C4-2B (cell line): Measurements from ENCODE around the gene SMARCB1.

Experiments used
- H3K27ac ChIP-seq: fragments of 450-650 bp; 2 replicates; pipeline ENCODE4 v1.5.1; 2017
- ZFX ChIP-seq: fragments of 450-650 bp; IDR thresholded peaks from 2 replicates; pipeline ENCODE4 v1.6.1; 2017
- TF ChIP-seq, protein P1 (sequence below): fragments of 450-650 bp; conservative IDR thresholded peaks from 2 replicates; pipeline ENCODE4 v1.5.1; 2017; ENCODE audit warnings: mild to moderate bottlenecking

Gene SMARCB1

DNA sequence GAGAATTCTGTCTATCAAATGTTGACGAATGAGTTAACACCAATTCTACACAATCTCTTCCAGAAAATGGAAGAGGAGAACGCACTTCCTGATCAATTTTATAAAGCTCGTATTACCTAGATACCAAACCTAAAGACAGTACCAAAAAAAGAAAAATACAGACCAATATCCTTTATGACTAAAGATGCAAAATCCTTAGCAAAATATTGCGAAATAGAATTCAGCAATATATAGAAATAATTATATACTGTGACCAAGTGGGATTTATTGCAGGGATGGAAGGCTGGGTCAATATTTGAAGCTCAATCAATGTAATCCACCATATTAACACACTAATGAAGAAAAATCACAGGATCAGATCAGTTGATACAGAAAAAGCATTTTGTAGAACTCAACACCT lies 25.6 kb downstream of the SMARCB1 start:
- TF ChIP-seq, protein P1, sequence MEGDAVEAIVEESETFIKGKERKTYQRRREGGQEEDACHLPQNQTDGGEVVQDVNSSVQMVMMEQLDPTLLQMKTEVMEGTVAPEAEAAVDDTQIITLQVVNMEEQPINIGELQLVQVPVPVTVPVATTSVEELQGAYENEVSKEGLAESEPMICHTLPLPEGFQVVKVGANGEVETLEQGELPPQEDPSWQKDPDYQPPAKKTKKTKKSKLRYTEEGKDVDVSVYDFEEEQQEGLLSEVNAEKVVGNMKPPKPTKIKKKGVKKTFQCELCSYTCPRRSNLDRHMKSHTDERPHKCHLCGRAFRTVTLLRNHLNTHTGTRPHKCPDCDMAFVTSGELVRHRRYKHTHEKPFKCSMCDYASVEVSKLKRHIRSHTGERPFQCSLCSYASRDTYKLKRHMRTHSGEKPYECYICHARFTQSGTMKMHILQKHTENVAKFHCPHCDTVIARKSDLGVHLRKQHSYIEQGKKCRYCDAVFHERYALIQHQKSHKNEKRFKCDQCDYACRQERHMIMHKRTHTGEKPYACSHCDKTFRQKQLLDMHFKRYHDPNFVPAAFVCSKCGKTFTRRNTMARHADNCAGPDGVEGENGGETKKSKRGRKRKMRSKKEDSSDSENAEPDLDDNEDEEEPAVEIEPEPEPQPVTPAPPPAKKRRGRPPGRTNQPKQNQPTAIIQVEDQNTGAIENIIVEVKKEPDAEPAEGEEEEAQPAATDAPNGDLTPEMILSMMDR: no peak
- no peak for TF ChIP-seq ZFX

DNA sequence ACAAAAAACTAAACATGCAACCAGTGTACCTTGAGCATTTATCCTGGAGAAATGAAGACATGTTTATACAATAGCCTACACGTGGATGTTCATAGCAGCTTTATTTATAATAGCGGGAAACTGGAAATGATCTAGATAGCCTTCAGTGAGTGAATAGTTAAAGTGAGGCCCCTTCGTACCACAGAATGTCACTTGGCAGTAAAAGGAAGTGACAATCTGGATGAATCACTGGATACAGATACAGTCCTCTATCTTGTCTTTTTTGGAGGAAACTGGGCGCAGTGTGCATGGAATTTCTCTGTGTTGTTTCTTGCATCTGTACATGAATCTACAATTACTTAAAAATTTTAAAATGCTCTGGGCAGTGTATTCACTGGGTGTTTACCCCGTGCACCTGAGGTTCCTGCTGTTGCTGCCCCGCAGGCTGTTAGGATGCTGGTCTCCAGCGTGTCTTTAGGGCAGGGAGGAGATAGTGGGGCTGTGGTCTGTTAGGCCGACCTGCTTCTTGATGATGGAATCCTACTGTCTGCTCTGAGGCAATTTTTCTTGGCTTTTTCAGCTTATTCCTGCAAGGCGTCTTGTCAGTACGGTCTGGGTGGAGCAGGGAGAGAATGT lies 28.9 kb downstream of the SMARCB1 start:
- TF ChIP-seq, protein P1: no peak
- no peak for TF ChIP-seq ZFX
- H3K27ac ChIP-seq: no peak overlapping the region

More for the DNA sequence above, 25.6 kb downstream of the SMARCB1 start:
- H3K27ac ChIP-seq: no peak overlapping the region

DNA sequence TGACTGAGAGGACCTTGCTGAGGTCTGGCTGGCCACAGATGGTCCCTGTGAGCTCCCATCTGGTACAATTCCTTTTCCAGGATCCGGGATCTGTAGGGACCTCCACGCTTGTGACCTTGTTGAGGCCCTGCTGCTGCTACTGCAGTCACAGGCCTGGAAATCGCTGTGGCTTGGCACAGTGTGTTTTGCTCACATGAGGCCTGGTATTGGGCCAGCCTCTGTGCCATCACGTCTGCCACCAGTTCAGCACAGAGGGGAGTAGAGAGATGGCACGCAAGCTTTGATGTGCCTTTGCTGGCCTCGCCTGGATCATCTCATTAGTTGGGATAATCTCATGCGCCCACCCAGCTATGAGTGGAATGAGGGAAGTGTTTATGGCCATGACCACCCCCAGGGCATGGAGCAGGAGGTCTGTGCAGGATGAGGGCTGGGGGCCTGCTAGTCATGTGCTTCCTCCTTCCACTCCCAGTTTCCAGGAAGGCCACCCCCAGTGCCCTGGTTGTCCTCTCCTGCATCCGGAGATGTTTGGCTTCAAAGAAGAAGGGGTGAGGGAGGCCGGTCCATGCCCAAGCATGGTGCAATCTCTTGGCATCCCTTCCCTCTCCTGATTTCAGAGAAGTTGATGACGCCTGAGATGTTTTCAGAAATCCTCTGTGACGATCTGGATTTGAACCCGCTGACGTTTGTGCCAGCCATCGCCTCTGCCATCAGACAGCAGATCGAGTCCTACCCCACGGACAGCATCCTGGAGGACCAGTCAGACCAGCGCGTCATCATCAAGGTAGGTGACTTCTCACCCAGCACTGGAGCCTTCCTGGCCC lies 29.6 kb downstream of the SMARCB1 start:
- H3K27ac ChIP-seq: no peak overlapping the region
- TF ChIP-seq ZFX: no peak

DNA sequence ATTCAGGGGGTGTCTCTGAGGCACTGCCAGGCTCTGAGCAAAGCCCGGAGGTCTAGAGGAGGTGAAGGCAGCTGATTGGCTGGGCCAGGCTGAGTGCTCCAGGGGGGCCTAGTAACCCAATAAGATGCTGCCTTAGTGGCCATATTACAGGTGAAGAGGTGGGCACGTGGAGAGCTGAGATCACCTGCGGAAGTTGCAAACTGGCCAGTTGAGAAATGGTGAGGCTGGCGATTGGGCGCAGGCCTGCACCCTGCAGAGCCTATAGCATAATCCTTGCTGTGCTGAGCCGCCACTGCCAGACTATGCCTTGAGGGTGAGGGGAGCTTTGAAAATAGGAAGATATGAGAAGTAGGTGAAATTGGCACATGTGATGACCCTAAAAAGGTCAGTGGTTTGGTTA lies 30.4 kb downstream of the SMARCB1 start:
- H3K27ac ChIP-seq: no peak overlapping the region
- TF ChIP-seq, protein P1: no peak
- no peak for TF ChIP-seq ZFX

DNA sequence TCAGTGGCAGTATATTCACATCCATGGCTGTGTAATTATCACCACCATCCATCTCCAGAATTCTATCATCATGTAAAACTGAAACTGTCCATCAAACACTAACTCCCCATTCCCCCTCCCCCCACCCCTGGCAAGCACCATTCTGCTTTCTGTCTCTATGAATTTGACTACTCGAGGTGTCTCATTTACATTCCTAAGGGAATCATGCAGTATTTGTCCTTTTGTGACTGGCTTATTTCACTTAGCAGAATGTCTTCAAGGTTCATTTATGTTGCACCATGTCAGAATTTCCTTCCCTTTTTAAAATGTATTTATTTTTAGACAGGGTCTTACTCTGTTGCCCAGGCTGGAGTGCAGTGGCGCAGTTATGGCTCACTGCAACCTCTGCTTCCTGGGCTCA lies 31.8 kb downstream of the SMARCB1 start:
- H3K27ac ChIP-seq: no peak overlapping the region
- TF ChIP-seq, protein P1: no peak
- TF ChIP-seq ZFX: no peak

DNA sequence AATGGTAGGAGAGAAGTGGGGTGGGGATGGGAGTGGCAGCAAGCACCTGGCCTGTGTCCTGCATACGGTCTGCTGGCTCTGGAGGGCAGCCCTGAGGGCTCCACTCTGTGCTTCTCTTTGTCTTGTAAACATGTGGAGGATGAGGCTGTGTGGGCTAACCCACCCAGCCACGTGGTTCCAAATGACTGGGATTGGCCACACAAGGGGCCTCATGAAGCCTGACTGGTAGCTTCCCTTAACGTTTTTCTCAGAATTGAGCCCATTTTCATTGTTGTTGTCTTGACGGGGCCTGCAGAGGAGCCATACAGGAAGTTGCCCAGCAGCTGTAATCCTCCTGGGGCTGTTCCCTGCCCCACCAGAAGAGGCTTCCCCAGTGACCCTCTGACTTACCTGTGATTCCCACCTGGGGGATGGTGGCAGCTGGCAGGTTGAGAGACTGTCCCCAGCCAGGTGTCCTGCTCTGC lies 34.0 kb downstream of the SMARCB1 start:
- no peak overlapping the region for H3K27ac ChIP-seq
- no peak for TF ChIP-seq ZFX
- TF ChIP-seq, protein P1: no peak

DNA sequence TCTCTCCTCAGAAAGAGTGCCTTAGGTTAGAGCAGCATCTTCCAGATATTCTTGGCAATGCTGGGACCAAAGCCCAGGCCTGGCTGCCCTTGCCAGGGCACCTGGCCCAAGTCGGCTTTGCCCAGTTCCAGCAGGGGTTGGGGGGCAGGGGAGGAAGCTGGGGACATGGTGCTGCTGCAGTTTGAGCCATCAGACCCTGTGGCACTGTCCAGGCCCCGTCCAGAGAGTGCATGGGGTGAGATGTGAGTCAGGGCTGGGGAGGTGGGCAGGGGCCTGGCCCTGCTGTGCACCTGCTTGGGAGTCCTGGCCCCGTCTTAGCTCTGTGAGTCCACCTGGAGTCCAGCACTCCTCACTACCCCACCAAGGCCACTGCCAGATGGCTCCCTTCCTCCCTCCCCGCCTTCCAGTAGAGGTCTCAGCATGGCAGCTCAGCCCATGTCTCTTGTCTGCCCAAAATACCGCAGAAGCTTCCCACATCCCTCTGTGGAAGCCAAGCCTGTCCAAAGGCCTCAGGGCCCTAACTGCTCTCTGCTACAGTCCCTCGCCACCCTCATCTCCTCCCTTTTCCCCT lies 35.4 kb downstream of the SMARCB1 start:
- no peak overlapping the region for H3K27ac ChIP-seq
- TF ChIP-seq ZFX: no peak
- TF ChIP-seq, protein P1: no peak
